Sigmoid colon (tissue), 7 donors: ENCODE results near the gene SLC9A3. TPM values are rescaled to one million over a fixed set of nuclear protein-coding genes. Genes with fewer than 3 reads are reported as not detected.

ENCODE experiments used
- DNase-seq: peaks from one replicate; pipeline ENCODE4 v3.0.0-alpha.2; 2019
- H3K27ac ChIP-seq, 4 donors: fragments of 200-600 bp; sonication (generic); one replicate each; pipeline ENCODE4 v1.5.1; 2016 to 2019; ENCODE audit warnings: mild to moderate bottlenecking in 1 of 4
- H3K27me3 ChIP-seq, 3 donors: fragments of 200-600 bp; sonication (generic); one replicate each; pipeline ENCODE4 v1.5.1; 2019; ENCODE audit warnings: mild to moderate bottlenecking in 1 of 3
- H3K36me3 ChIP-seq, 4 donors: fragments of 200-600 bp; sonication (generic); one replicate each; pipeline ENCODE4 v1.5.1; 2016 to 2019
- H3K4me1 ChIP-seq, 4 donors: fragments of 200-600 bp; sonication (generic); one replicate each; pipeline ENCODE4 v1.5.1; 2017 to 2019
- H3K4me3 ChIP-seq, 4 donors: fragments of 200-600 bp; sonication (generic); one replicate each; pipeline ENCODE4 v1.5.1; 2017 to 2019; ENCODE audit warnings: mild to moderate bottlenecking in 2 of 4, moderate library complexity in 1 of 4
- H3K9me3 ChIP-seq, 4 donors: fragments of 200-600 bp in 3 of 4; sonication (generic) in 3 of 4; one replicate each; pipeline versions ENCODE4 v1.5.1 to v1.6.1; 2013 to 2019
- CTCF ChIP-seq, 4 experiments: fragments of 450-650 bp in 3 of 4; fragments of 200-600 bp in 1 of 4; IDR thresholded peaks; one replicate each; pipeline ENCODE4 v1.5.1; 2016 to 2019; ENCODE audit warnings: antibody characterized with exemption in 4 of 4, mild to moderate bottlenecking in 3 of 4, moderate library complexity in 2 of 4
- EP300 ChIP-seq, 4 donors: sonication (generic); formaldehyde crosslinking; IDR thresholded peaks; one replicate each; pipeline ENCODE4 v1.6.1; 2017; ENCODE audit warnings: antibody characterized with exemption in 4 of 4
- POLR2A ChIP-seq, 2 donors: fragments of 450-650 bp; IDR thresholded peaks; one replicate each; pipeline ENCODE4 v1.6.1; 2016; ENCODE audit warnings: antibody characterized with exemption in 2 of 2, mild to moderate bottlenecking in 2 of 2, moderate library complexity in 2 of 2
- POLR2AphosphoS5 ChIP-seq, 4 donors: sonication (generic); formaldehyde crosslinking; IDR thresholded peaks; one replicate each; pipeline ENCODE4 v1.6.1; 2017; ENCODE audit warnings: antibody characterized with exemption in 4 of 4
- WGBS, 2 donors: extraction: QIAGEN DNeasy Blood & Tissue Kit; methylation state at CpG; one replicate each; pipeline ENCODE4 v1.1.7; 2013; 5-methylcytosine and 5-hydroxymethylcytosine counted together
- intact Hi-C: fragments of 100-400 bp; cut with DNase I; formaldehyde crosslinking; loops from one replicate; pipeline ENCODE4 v1.15.1; 2023
- polyA plus RNA-seq, 3 donors: library from polyadenylated mRNA; stranded (reverse); fragments of 200-250 nt; gene quantifications; one replicate each; pipeline ENCODE4 v1.2.3, GENCODE V29; 2013
- total RNA-seq, 4 donors: library from RNA; depleted of rRNA; stranded (reverse); fragments of >200 nt; gene quantifications; one replicate each; pipeline ENCODE4 v1.1.0, GENCODE V29; 2016
- donor health status: healthy with polysubstance abuse.
- donor health status: Bipolar disorder and iron deficiency.
- donor health status: healthy.

Gene SLC9A3
- total and polyA plus RNA-seq, 7 donors = 0.83 to 51.3 (median 2.5) TPM

GRCh38 chr5:483434-484140 lies 40.7 kb downstream of the SLC9A3 start:
- H3K4me3 ChIP-seq = no peak overlapping the region
- WGBS, 2 donors = 50 to 77% methylated on average over 34 of the region's 34 CpGs
- no peaks in the 10 kb centered on the region for H3K9me3 ChIP-seq
- no peaks in the 10 kb centered on the region for H3K4me1 ChIP-seq
- TF ChIP-seq POLR2A (IDR thresholded peaks at IDR 0.05) (no peak), POLR2AphosphoS5 (IDR thresholded peaks at IDR 0.05) (no peak), CTCF (IDR thresholded peaks at IDR 0.05) (no peak), EP300 (IDR thresholded peaks at IDR 0.05) (no peak)
- H3K36me3 ChIP-seq = no peaks in the 10 kb centered on the region
- DNase-seq = no peak
- H3K27me3 ChIP-seq = peaks cover 10 to 75% (median 53%) of the 10 kb centered on the region in 3 donors
- intact Hi-C loops = no loop called here
- no peak overlapping the region for H3K27ac ChIP-seq

GRCh38 chr5:483011-483410 lies 41.2 kb downstream of the SLC9A3 start:
- H3K9me3 ChIP-seq = no peaks in the 10 kb centered on the region
- no peak overlapping the region for H3K27ac ChIP-seq
- 88 to 94% methylated on average over 26 of the region's 26 CpGs for WGBS, 2 donors
- intact Hi-C loops = no loop called here
- peaks cover 10 to 77% (median 59%) of the 10 kb centered on the region in 3 donors for H3K27me3 ChIP-seq
- no peaks in the 10 kb centered on the region for H3K4me1 ChIP-seq
- H3K36me3 ChIP-seq = no peaks in the 10 kb centered on the region
- no peak for DNase-seq
- H3K4me3 ChIP-seq = no peak overlapping the region
- no peak for TF ChIP-seq CTCF (IDR thresholded peaks at IDR 0.05)
- no peak for TF ChIP-seq POLR2AphosphoS5 (IDR thresholded peaks at IDR 0.05)
- no peak for TF ChIP-seq EP300 (IDR thresholded peaks at IDR 0.05)
- TF ChIP-seq POLR2A (IDR thresholded peaks at IDR 0.05) = no peak

GRCh38 chr5:482506-482905 lies 41.7 kb downstream of the SLC9A3 start:
- no peak for DNase-seq
- no peaks in the 10 kb centered on the region for H3K36me3 ChIP-seq
- H3K9me3 ChIP-seq = no peaks in the 10 kb centered on the region
- no peaks in the 10 kb centered on the region for H3K4me1 ChIP-seq
- peaks cover 13 to 82% (median 63%) of the 10 kb centered on the region in 3 donors for H3K27me3 ChIP-seq
- H3K4me3 ChIP-seq = no peak overlapping the region
- H3K27ac ChIP-seq = no peak overlapping the region
- intact Hi-C loops = no loop called here
- TF ChIP-seq POLR2A (IDR thresholded peaks at IDR 0.05) (no peak), CTCF (IDR thresholded peaks at IDR 0.05) (no peak), POLR2AphosphoS5 (IDR thresholded peaks at IDR 0.05) (no peak), EP300 (IDR thresholded peaks at IDR 0.05) (no peak)
- 94 to 96% methylated on average over 27 of the region's 27 CpGs for WGBS, 2 donors

- intact Hi-C loops = no loop called here
- no peaks in the 10 kb centered on the region for H3K9me3 ChIP-seq
- no peaks in the 10 kb centered on the region for H3K36me3 ChIP-seq
- DNase-seq = no peak
- H3K27ac ChIP-seq = no peak overlapping the region
- peaks cover 13 to 87% (median 68%) of the 10 kb centered on the region in 3 donors for H3K27me3 ChIP-seq
- no peaks in the 10 kb centered on the region for H3K4me1 ChIP-seq
- no peak overlapping the region for H3K4me3 ChIP-seq
- TF ChIP-seq POLR2AphosphoS5 (IDR thresholded peaks at IDR 0.05) = no peak
- no peak for TF ChIP-seq EP300 (IDR thresholded peaks at IDR 0.05)
- TF ChIP-seq POLR2A (IDR thresholded peaks at IDR 0.05) = no peak
- TF ChIP-seq CTCF (IDR thresholded peaks at IDR 0.05) = no peak
- WGBS, 2 donors = 71 to 73% methylated on average over 24 of the region's 24 CpGs
Measured at GRCh38 chr5:482021-482420, 42.2 kb downstream of the SLC9A3 start.

- no peaks in the 10 kb centered on the region for H3K4me1 ChIP-seq
- intact Hi-C loops = no loop called here
Measured at GRCh38 chr5:481347-481746, 42.9 kb downstream of the SLC9A3 start.

More at GRCh38 chr5:481347-481746, 42.9 kb downstream of the SLC9A3 start:
- no peak overlapping the region for H3K4me3 ChIP-seq
- WGBS, 2 donors = 73 to 88% methylated on average over 23 of the region's 23 CpGs
- no peak for TF ChIP-seq EP300 (IDR thresholded peaks at IDR 0.05)
- TF ChIP-seq CTCF (IDR thresholded peaks at IDR 0.05) = no peak
- no peak for TF ChIP-seq POLR2AphosphoS5 (IDR thresholded peaks at IDR 0.05)
- no peak for TF ChIP-seq POLR2A (IDR thresholded peaks at IDR 0.05)
- H3K36me3 ChIP-seq = no peaks in the 10 kb centered on the region
- no peak overlapping the region for H3K27ac ChIP-seq
- no peaks in the 10 kb centered on the region for H3K9me3 ChIP-seq
- DNase-seq = no peak
- H3K27me3 ChIP-seq = peaks cover 15 to 94% (median 74%) of the 10 kb centered on the region in 3 donors
